ENCODE data around the gene HOXD10.

- TF ChIP-seq CTCF (IDR thresholded peaks at IDR 0.05; ENCODE audit: low read depth, low read length) (no peak), POLR2A (IDR thresholded peaks at IDR 0.05; ENCODE audit: extremely low read depth, insufficient read length) (no peak), MAX (IDR thresholded peaks at IDR 0.05; ENCODE audit: low read depth, low read length) (no peak)
These were observed 32.7 kb upstream of the HOXD10 start, which contains the start of gene EVX2 for GRCh38 chr2:176083796-176084261.

Measured in NB4 (cell line).